Measurements from ENCODE around the gene LPCAT2. TPM values are rescaled to one million over a fixed set of nuclear protein-coding genes. Genes with fewer than 3 reads are reported as not detected.

The LPCAT2 gene
- total RNA-seq, 1 donor from 2014 or later = 74.4 TPM

- Mint-ChIP-seq H3K4me1 (ENCODE audit: low read depth, unreplicated experiment) (no peaks in the 10 kb centered on the region), H3K36me3 (ENCODE audit: low read depth, unreplicated experiment) (peaks cover 17% of the 10 kb centered on the region), H3K4me3 (ENCODE audit: unreplicated experiment) (no peak overlapping the region), H3K27ac (ENCODE audit: unreplicated experiment) (no peak overlapping the region), H3K27me3 (ENCODE audit: low read depth, unreplicated experiment) (no peaks in the 10 kb centered on the region), H3K9me3 (ENCODE audit: unreplicated experiment) (peaks cover 10% of the 10 kb centered on the region)
- no peak overlapping the region for H3K4me3 ChIP-seq (ENCODE audit: insufficient read depth, low read depth, low read length)
- no peaks in the 10 kb centered on the region for H3K9me3 ChIP-seq (ENCODE audit: insufficient read depth, low read depth, low read length)
- TF ChIP-seq, protein P1, sequence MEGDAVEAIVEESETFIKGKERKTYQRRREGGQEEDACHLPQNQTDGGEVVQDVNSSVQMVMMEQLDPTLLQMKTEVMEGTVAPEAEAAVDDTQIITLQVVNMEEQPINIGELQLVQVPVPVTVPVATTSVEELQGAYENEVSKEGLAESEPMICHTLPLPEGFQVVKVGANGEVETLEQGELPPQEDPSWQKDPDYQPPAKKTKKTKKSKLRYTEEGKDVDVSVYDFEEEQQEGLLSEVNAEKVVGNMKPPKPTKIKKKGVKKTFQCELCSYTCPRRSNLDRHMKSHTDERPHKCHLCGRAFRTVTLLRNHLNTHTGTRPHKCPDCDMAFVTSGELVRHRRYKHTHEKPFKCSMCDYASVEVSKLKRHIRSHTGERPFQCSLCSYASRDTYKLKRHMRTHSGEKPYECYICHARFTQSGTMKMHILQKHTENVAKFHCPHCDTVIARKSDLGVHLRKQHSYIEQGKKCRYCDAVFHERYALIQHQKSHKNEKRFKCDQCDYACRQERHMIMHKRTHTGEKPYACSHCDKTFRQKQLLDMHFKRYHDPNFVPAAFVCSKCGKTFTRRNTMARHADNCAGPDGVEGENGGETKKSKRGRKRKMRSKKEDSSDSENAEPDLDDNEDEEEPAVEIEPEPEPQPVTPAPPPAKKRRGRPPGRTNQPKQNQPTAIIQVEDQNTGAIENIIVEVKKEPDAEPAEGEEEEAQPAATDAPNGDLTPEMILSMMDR (IDR thresholded peaks at IDR 0.05; ENCODE audit: insufficient read depth, low read depth, low read length) = no peak
- no peak for TF ChIP-seq EZH2 (IDR thresholded peaks at IDR 0.05; ENCODE audit: insufficient read depth, low read length)
- no peaks in the 10 kb centered on the region for H4K20me1 ChIP-seq (ENCODE audit: insufficient read depth, low read length)
- no peak overlapping the region for H3K4me2 ChIP-seq (ENCODE audit: low read length)
- peaks cover 7% of the 10 kb centered on the region for H3K79me2 ChIP-seq (ENCODE audit: insufficient read depth, low read length)
- no peak for DNase-seq (ENCODE audit: low read depth)
- no peak for FAIRE-seq
- H2AFZ ChIP-seq (ENCODE audit: low read depth, low read length) = no peak overlapping the region
- H3K9ac ChIP-seq (ENCODE audit: low read length) = no peak overlapping the region
- H3K4me1 ChIP-seq (ENCODE audit: insufficient read depth, low read length) = no peaks in the 10 kb centered on the region
- H3K27me3 ChIP-seq (ENCODE audit: insufficient read depth, low read length) = no peaks in the 10 kb centered on the region
- H3K27ac ChIP-seq (ENCODE audit: low read depth, low read length) = no peak overlapping the region
- H3K36me3 ChIP-seq (ENCODE audit: insufficient read depth, low read length) = no peaks in the 10 kb centered on the region
Measured at GRCh38 chr16:55521792-55522191, 12.9 kb downstream of the LPCAT2 start.

DNA sequence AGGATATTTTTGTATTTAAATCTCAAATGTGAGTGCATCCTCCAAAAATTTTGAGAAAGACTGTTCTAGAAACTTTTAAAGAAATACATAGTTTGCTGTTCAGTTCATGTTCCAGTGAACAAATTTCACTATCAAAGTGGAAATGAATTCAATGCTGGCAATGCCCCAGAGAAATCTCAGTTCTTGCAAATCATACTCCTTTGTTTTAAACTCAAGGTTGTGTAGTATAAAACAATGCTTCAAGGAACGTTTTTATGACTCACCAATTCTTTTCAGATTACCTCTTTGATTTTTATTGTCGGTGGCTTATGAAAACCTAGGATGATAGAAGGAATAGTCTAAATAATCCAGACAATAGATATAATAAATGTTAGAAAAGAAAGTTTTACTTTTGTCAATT is 17.6 kb downstream of the LPCAT2 start:
- Histone ChIP-seq H3K79me2 (ENCODE audit: insufficient read depth, low read length) (peaks cover 3% of the 10 kb centered on the region), H3K9me3 (ENCODE audit: insufficient read depth, low read depth, low read length) (no peaks in the 10 kb centered on the region), H3K9ac (ENCODE audit: low read length) (no peak overlapping the region), H3K4me2 (ENCODE audit: low read length) (no peak overlapping the region), H3K27ac (ENCODE audit: low read depth, low read length) (no peak overlapping the region), H3K4me1 (ENCODE audit: insufficient read depth, low read length) (no peaks in the 10 kb centered on the region), H3K27me3 (ENCODE audit: insufficient read depth, low read length) (no peaks in the 10 kb centered on the region), H3K36me3 (ENCODE audit: insufficient read depth, low read length) (peaks cover 16% of the 10 kb centered on the region), H2AFZ (ENCODE audit: low read depth, low read length) (no peak overlapping the region), H3K4me3 (ENCODE audit: insufficient read depth, low read depth, low read length) (no peak overlapping the region), H4K20me1 (ENCODE audit: insufficient read depth, low read length) (no peaks in the 10 kb centered on the region)
- H3K27ac Mint-ChIP-seq (ENCODE audit: unreplicated experiment) = no peak overlapping the region
- TF ChIP-seq, protein P1 (IDR thresholded peaks at IDR 0.05; ENCODE audit: insufficient read depth, low read depth, low read length) = no peak
- FAIRE-seq (peak; percentile 72), DNase-seq (ENCODE audit: low read depth) (peak; percentile 61)
- no peak overlapping the region for H3K4me3 Mint-ChIP-seq (ENCODE audit: unreplicated experiment)
- H3K9me3 Mint-ChIP-seq (ENCODE audit: unreplicated experiment) = peaks cover 6% of the 10 kb centered on the region
- H3K4me1 Mint-ChIP-seq (ENCODE audit: low read depth, unreplicated experiment) = no peaks in the 10 kb centered on the region
- peaks cover 9% of the 10 kb centered on the region for H3K36me3 Mint-ChIP-seq (ENCODE audit: low read depth, unreplicated experiment)
- H3K27me3 Mint-ChIP-seq (ENCODE audit: low read depth, unreplicated experiment) = no peaks in the 10 kb centered on the region

GRCh38 chr16:55527885-55528284 is 19.0 kb downstream of the LPCAT2 start:
- Histone ChIP-seq H3K4me3 (ENCODE audit: insufficient read depth, low read depth, low read length) (no peak overlapping the region), H2AFZ (ENCODE audit: low read depth, low read length) (no peak overlapping the region), H3K9ac (ENCODE audit: low read length) (no peak overlapping the region), H3K27me3 (ENCODE audit: insufficient read depth, low read length) (no peaks in the 10 kb centered on the region), H3K4me1 (ENCODE audit: insufficient read depth, low read length) (peaks cover 3% of the 10 kb centered on the region), H3K27ac (ENCODE audit: low read depth, low read length) (no peak overlapping the region), H3K79me2 (ENCODE audit: insufficient read depth, low read length) (peaks cover 3% of the 10 kb centered on the region), H3K9me3 (ENCODE audit: insufficient read depth, low read depth, low read length) (no peaks in the 10 kb centered on the region), H3K36me3 (ENCODE audit: insufficient read depth, low read length) (peaks cover 22% of the 10 kb centered on the region), H3K4me2 (ENCODE audit: low read length) (no peak overlapping the region), H4K20me1 (ENCODE audit: insufficient read depth, low read length) (no peaks in the 10 kb centered on the region)
- no peaks in the 10 kb centered on the region for H3K9me3 Mint-ChIP-seq (ENCODE audit: unreplicated experiment)
- DNase-seq (ENCODE audit: low read depth) (no peak), FAIRE-seq (peak; percentile 55)
- H3K4me3 Mint-ChIP-seq (ENCODE audit: unreplicated experiment) = no peak overlapping the region
- H3K4me1 Mint-ChIP-seq (ENCODE audit: low read depth, unreplicated experiment) = peaks cover 3% of the 10 kb centered on the region
- no peak overlapping the region for H3K27ac Mint-ChIP-seq (ENCODE audit: unreplicated experiment)
- peaks cover 3% of the 10 kb centered on the region for H3K36me3 Mint-ChIP-seq (ENCODE audit: low read depth, unreplicated experiment)
- H3K27me3 Mint-ChIP-seq (ENCODE audit: low read depth, unreplicated experiment) = no peaks in the 10 kb centered on the region
- TF ChIP-seq EZH2 (IDR thresholded peaks at IDR 0.05; ENCODE audit: insufficient read depth, low read length) = no peak
- TF ChIP-seq, protein P1 (IDR thresholded peaks at IDR 0.05; ENCODE audit: insufficient read depth, low read depth, low read length) = no peak
